ENCODE measurements around the gene LYRM4. TPM values are rescaled to one million over a fixed set of nuclear protein-coding genes. Genes with fewer than 3 reads are reported as not detected.

Gene LYRM4
- polyA plus RNA-seq, 1 donor from 2014 or later, result 29.3 TPM

- peak overlapping the region; percentile 1 for H3K27ac ChIP-seq (ENCODE audit: low read length)
Observed at GRCh38 chr6:5143634-5144311, 117.0 kb downstream of the LYRM4 start.

GRCh38 chr6:5142915-5143314, 117.8 kb downstream of the LYRM4 start:
- no peaks in the 10 kb centered on the region for H3K27me3 ChIP-seq (ENCODE audit: insufficient read depth, low read depth, low read length)
- no peaks in the 10 kb centered on the region for H3K9me2 ChIP-seq (ENCODE audit: insufficient read depth, low read length)
- no peaks in the 10 kb centered on the region for H4K20me1 ChIP-seq (ENCODE audit: insufficient read depth)
- no peak overlapping the region for H3K4me2 ChIP-seq (ENCODE audit: low read length)
- no peak overlapping the region for H2AFZ ChIP-seq (ENCODE audit: low read depth, low read length)
- H3K79me2 ChIP-seq (replicated peaks; ENCODE audit: insufficient read depth, low read length), result no peaks in the 10 kb centered on the region
- no peaks in the 10 kb centered on the region for H3F3A ChIP-seq (ENCODE audit: insufficient read depth, low read length, poor library complexity, severe bottlenecking)
- H3K9ac ChIP-seq (ENCODE audit: low read length), result no peak overlapping the region
- no peak overlapping the region for H3K27ac ChIP-seq (ENCODE audit: low read length)
- no peaks in the 10 kb centered on the region for H3K9me3 ChIP-seq (ENCODE audit: low read length)
- H3K4me3 ChIP-seq (ENCODE audit: low read length), result no peak overlapping the region
- H3K36me3 ChIP-seq (ENCODE audit: insufficient read depth, low read length), result no peaks in the 10 kb centered on the region
- no peak for TF ChIP-seq EZH2 (IDR thresholded peaks at IDR 0.05; ENCODE audit: borderline replicate concordance, insufficient read depth, low read length, poor library complexity, severe bottlenecking)
- no peak for TF ChIP-seq RAD21 (conservative IDR thresholded peaks at IDR 0.05)
- TF ChIP-seq SMC3 (conservative IDR thresholded peaks at IDR 0.05; ENCODE audit: poor library complexity), result no peak
- TF ChIP-seq REST (IDR thresholded peaks at IDR 0.05; ENCODE audit: borderline replicate concordance), result no peak
- no peak for TF ChIP-seq EP300 (conservative IDR thresholded peaks at IDR 0.05; ENCODE audit: poor library complexity, severe bottlenecking)

More at GRCh38 chr6:5143634-5144311, 117.0 kb downstream of the LYRM4 start:
- Histone ChIP-seq H3K9ac (ENCODE audit: low read length) (peak overlapping the region; percentile 39), H3K27me3 (ENCODE audit: insufficient read depth, low read depth, low read length) (no peaks in the 10 kb centered on the region), H2AFZ (ENCODE audit: low read depth, low read length) (no peak overlapping the region), H3K9me2 (ENCODE audit: insufficient read depth, low read length) (no peaks in the 10 kb centered on the region), H3K9me3 (ENCODE audit: low read length) (no peaks in the 10 kb centered on the region), H4K20me1 (ENCODE audit: insufficient read depth) (no peaks in the 10 kb centered on the region), H3K79me2 (replicated peaks; ENCODE audit: insufficient read depth, low read length) (no peaks in the 10 kb centered on the region), H3K4me3 (ENCODE audit: low read length) (no peak overlapping the region), H3K36me3 (ENCODE audit: insufficient read depth, low read length) (no peaks in the 10 kb centered on the region), H3F3A (ENCODE audit: insufficient read depth, low read length, poor library complexity, severe bottlenecking) (no peaks in the 10 kb centered on the region), H3K4me2 (ENCODE audit: low read length) (no peak overlapping the region)
- TF ChIP-seq RAD21 (conservative IDR thresholded peaks at IDR 0.05), result peak; percentile 99
- no peak for TF ChIP-seq POLR2AphosphoS5 (IDR thresholded peaks at IDR 0.05)
- TF ChIP-seq EP300 (conservative IDR thresholded peaks at IDR 0.05; ENCODE audit: poor library complexity, severe bottlenecking), result no peak
- no peak for TF ChIP-seq EZH2 (IDR thresholded peaks at IDR 0.05; ENCODE audit: borderline replicate concordance, insufficient read depth, low read length, poor library complexity, severe bottlenecking)
- no peak for TF ChIP-seq MXI1 (conservative IDR thresholded peaks at IDR 0.05; ENCODE audit: poor library complexity, severe bottlenecking)
- peak; percentile 99 for TF ChIP-seq SMC3 (conservative IDR thresholded peaks at IDR 0.05; ENCODE audit: poor library complexity)
- TF ChIP-seq TAF1 (IDR thresholded peaks at IDR 0.05; ENCODE audit: low read depth), result no peak
- no peak for TF ChIP-seq REST (IDR thresholded peaks at IDR 0.05; ENCODE audit: borderline replicate concordance)
- peak; percentile 97 for TF ChIP-seq CTCF (IDR thresholded peaks at IDR 0.05; ENCODE audit: poor library complexity, severe bottlenecking)

All from neural cell (in vitro differentiated cells).